ENCODE results near the gene NRSN2.

Gene NRSN2, protein sequence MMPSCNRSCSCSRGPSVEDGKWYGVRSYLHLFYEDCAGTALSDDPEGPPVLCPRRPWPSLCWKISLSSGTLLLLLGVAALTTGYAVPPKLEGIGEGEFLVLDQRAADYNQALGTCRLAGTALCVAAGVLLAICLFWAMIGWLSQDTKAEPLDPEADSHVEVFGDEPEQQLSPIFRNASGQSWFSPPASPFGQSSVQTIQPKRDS

DNA sequence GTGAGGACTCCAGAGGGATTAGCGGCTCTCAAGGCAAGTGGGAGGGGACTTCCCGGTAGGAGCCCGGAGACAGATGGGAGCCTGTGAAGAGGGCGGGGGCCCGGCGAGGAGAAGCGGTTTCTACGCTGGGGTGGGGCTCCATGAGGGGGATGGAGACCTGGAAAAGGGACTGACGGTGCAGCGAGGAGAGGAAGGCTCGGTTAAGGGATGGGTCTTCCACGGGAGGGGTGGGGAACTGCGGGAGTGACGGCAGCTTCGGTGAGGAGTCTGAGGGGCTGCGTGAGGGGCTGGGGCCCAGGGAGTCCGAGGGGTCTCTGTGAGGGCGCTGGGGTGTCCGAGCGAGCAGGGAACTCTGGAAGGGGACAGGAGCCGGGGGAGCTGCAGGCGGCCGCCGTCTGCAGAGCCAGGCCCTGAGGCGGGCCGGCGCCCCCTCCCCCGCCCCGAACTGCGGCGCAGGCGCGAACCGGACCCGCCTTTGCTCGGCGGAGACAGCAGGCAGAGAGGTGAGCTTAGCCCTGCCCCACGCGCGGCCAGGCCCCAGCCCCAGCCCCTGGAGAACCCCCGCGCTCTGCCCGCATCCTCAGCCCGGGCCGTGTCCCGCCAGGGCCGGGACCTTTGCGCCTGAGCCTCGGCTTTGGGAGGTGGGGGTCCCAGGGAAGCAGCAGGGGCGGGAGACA, at the start of gene NRSN2:
Gene NRSN2 (plus strand): TSS at position 472 of the 677 bp plus-strand sequence. CDS start 2,533 bp downstream, outside the sequence.
- TF ChIP-seq, protein P1, sequence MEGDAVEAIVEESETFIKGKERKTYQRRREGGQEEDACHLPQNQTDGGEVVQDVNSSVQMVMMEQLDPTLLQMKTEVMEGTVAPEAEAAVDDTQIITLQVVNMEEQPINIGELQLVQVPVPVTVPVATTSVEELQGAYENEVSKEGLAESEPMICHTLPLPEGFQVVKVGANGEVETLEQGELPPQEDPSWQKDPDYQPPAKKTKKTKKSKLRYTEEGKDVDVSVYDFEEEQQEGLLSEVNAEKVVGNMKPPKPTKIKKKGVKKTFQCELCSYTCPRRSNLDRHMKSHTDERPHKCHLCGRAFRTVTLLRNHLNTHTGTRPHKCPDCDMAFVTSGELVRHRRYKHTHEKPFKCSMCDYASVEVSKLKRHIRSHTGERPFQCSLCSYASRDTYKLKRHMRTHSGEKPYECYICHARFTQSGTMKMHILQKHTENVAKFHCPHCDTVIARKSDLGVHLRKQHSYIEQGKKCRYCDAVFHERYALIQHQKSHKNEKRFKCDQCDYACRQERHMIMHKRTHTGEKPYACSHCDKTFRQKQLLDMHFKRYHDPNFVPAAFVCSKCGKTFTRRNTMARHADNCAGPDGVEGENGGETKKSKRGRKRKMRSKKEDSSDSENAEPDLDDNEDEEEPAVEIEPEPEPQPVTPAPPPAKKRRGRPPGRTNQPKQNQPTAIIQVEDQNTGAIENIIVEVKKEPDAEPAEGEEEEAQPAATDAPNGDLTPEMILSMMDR (conservative IDR thresholded peaks at IDR 0.05), result no peak
- H3K27ac ChIP-seq, result peak within 1 kb of the TSS; percentile 97

DNA sequence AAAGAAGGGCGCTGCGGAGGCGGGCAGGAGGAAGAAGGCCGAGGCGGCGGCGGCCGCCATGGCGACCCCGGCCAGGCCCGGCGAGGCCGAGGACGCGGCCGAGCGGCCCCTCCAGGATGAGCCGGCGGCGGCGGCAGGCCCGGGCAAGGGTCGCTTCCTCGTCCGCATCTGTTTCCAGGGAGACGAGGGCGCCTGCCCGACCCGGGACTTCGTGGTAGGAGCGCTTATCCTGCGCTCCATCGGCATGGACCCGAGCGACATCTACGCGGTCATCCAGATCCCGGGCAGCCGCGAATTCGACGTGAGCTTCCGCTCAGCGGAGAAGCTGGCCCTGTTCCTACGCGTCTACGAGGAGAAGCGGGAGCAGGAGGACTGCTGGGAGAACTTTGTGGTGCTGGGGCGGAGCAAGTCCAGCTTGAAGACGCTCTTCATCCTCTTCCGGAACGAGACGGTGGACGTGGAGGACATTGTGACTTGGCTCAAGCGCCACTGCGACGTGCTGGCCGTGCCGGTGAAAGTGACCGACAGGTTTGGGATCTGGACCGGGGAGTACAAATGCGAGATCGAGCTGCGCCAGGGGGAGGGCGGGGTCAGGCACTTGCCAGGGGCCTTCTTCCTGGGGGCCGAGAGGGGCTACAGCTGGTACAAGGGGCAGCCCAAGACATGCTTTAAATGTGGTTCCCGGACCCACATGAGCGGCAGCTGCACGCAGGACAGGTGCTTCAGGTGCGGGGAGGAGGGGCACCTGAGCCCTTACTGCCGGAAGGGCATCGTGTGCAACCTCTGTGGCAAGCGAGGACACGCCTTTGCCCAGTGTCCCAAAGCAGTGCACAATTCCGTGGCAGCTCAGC, 48.8 kb upstream of the NRSN2 start:
- TF ChIP-seq, protein P1 (conservative IDR thresholded peaks at IDR 0.05), result no peak
- peak overlapping the region; percentile 100 for H3K27ac ChIP-seq

DNA sequence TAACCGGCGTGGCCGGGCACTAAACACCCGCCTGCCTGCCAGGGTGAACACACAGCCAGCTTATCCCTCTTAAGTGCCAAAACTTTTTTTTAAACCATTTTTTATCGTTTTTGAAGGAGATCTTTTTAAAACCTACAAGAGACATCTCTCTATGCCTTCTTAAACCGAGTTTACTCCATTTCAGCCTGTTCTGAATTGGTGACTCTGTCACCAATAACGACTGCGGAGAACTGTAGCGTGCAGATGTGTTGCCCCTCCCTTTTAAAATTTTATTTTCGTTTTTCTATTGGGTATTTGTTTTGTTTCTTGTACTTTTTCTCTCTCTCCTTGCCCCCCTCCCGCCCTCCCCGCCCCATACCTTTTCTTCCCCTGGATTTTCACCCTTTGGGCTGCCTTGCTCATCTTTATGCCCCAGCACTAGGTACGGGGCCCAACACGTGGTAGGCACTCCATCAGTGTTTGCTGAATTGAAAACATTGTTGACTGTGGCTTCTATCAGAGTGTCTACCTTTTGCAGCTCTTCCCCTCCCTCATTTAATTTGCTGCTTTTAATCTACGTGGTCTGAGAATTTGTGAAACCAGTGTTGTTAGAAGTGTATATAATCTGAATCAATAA, 48.0 kb upstream of the NRSN2 start:
- TF ChIP-seq, protein P1 (conservative IDR thresholded peaks at IDR 0.05), result no peak
- peak overlapping the region; percentile 100 for H3K27ac ChIP-seq

DNA sequence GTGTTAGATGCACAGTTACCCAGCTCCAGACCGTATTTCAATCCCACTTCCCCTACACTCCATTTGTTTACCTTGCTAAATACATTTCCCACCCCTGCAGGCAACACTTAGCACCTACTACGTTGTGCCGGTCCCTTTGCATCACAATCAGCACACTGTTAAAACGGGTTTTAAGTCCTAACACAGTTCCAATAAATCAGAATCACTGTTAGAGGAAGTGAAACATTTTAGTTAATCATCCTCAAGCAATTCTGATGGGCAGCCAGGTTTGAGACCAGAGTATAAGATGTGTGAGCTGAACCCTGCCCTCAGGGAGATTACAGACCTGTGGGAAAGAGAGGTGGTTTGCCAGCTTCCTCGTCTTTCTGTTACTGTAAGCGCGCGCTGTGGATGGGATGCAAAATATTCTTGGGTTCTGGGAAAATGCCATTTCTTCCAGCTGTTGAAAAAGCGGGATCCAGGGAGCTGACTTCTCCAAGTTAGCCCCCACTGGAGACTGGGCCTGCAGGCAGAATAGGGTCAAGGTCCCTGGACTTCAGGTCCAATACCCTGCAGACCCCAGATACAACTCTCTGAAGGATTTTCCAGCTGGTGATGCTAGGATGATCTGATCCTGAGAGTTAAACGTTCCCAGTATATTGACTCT, 46.4 kb upstream of the NRSN2 start:
- TF ChIP-seq, protein P1 (conservative IDR thresholded peaks at IDR 0.05), result no peak
- H3K27ac ChIP-seq, result peak overlapping the region; percentile 100

DNA sequence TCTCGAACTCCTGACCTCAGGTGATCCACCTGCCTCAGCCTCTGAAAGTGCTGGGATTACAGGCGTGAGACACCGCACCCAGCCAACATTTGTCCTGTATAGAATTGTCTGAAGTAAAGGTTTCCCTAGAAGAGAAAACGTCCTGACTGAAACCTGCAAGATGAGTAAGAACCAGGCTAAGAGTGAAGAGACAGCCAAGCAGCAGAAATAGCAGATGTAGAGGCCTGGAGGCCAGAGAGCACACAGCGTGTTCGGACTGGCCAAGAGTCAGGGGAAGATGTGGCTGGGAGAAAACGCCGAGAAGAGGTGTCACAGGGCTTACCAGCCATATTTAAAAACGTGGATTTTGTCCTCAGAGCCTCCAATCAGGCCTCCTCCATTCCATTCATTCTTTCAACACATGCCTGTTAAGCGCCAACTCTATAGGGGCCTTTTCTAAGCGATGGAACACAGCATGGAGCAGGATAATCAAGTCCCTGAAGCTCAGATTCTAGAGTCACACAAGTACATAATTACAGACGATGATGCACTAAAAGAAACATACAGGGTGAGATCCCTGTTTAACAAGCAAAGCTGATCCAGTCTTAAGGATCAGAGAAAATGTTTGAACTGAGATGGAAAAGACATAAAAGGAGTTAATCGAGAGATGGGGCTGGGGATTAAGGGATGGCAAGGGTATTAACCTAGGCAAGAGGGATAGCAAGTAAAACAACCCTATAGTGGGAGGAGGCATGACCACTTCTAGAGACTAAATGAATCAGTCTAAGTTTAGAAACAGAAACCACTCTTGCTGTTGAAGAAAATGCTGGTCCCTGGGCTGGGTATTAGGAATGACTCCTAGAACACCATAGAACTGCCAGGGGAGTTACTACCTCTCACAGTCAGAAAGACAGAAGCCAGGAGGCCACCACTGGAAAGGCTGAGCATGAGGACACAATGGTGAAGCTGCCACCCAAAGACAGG, 44.7 kb upstream of the NRSN2 start:
- peak overlapping the region; percentile 100; the same call in 1 of the 2 replicates for H3K27ac ChIP-seq
- TF ChIP-seq, protein P1 (conservative IDR thresholded peaks at IDR 0.05), result no peak

DNA sequence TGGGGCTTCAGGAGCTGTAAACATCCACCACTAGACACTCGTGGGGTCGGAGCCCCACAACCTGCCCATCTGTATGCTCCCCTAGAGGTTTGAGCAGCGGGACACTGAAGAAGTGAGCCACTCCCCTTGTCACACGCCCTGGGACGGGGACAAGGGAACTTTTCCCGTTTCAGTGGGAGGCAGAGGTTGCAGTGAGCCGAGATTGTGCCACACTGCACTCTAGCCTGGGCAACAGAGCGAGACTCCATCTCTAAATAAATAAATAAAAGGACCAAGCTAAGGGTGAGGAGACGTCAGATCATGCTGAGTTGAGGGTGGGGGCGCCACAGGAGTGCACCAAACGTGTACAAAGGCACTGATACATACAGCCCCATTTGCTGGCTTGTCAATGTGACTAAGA, 41.2 kb upstream of the NRSN2 start:
- H3K27ac ChIP-seq, result no peak overlapping the region
- TF ChIP-seq, protein P1 (conservative IDR thresholded peaks at IDR 0.05), result no peak
